Left renal cortex interstitium (tissue), 4 donors: ENCODE data around the gene NRDC. TPM values are rescaled to one million over a fixed set of nuclear protein-coding genes. Genes with fewer than 3 reads are reported as not detected.

Source experiments
- DNase-seq, 4 donors: peaks; one replicate each; pipeline ENCODE4 v3.0.0-alpha.2; 2013; ENCODE audit warnings: low read depth in 4 of 4, low spot score in 2 of 4, missing footprints in 1 of 4
- polyA plus RNA-seq, 4 donors: library from polyadenylated mRNA; unstranded; fragments of 120-200 nt; gene quantifications; one replicate each; pipeline ENCODE4 v1.2.1, GENCODE V29; 2013; ENCODE audit not compliant: insufficient read length in 4 of 4

NRDC gene
- polyA plus RNA-seq, 4 donors = 104 to 175 (median 136) TPM

DNA sequence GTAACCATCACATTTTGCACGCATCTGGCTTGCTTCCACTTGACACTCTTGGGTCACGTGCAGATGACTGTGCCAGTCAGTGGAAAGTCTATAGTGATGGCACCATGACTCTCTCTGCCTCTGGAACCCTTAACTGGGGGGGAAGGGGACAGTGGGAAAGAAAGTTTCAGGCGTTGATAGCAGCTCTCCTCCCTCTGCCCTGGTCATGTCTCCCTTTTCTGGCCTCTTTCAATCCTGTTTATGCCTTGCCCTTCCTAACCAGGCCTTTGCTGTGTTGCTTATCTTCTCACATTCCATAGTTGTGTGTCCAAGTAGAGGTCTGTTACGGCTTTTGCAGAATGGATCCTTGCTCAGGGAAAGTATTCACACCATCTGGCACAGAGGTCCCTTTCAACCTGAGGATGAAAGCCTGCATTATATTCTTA lies 93.5 kb downstream of the NRDC start:
- no peak for DNase-seq

DNA sequence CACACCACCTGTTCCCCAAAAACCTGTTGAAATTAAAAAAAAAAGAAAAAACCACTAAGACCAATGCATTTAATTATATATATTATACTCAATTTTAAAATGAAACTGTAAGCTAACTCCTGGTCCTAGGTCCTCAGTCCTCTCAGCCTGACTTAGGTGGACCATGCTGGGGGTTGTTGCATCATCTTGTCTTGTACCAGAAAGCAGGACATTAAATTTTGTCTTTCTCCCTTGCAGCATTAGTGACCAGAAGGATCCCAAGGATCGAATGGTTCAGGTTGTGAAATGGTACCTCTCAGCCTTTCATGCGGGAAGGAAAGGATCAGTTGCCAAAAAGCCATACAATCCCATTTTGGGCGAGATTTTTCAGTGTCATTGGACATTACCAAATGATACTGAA lies 97.6 kb downstream of the NRDC start:
- no peak for DNase-seq

DNA sequence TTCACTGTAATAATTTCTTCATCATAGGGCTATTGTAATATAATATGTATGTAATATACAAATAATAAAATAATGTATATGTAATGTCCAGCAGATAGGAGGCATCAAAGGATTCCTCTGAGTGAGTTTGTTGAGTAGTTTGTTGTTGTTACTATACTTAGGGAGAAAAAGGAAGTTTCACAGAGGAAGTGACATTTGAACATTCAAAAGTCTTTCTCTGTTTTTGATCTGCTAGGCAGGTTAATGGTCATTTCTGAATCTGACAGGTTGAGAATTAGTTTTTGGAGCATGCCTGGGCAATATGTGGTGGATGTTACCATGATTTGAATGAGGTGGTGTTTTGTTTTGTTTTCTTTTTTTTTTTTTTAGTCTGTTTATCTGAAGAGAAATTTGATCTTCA lies 102.1 kb downstream of the NRDC start:
- DNase-seq = no peak

DNA sequence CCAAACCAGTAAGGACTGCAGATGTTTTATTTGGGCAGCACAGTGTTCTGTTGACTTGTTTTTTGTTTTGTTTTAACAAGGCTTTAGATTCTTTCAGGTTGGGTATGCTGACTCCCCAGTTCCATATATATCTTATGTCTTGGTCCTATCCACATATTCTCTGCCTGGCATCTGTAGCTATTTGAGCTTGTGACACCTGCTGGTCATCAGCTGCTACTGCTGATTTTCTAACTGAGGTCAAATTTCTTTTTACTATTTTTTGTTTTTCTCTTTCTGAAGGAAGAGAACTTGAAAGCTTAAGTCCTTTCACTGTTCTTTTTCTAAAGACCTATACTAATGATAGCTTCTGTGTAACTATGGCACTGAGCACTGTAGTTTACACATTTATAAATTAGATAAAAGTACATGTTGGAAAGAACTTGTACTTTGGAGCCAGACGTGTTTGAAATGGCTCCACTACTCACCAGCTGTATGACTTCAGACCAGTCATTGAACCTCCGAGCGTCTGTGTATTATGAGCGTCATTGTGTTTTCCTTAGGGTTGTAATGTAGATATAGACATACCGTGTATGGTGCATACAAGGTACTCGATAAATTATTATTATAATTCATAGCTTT lies 109.4 kb downstream of the NRDC start:
- DNase-seq = peak; percentile 11 to 36 (median 26)

DNA sequence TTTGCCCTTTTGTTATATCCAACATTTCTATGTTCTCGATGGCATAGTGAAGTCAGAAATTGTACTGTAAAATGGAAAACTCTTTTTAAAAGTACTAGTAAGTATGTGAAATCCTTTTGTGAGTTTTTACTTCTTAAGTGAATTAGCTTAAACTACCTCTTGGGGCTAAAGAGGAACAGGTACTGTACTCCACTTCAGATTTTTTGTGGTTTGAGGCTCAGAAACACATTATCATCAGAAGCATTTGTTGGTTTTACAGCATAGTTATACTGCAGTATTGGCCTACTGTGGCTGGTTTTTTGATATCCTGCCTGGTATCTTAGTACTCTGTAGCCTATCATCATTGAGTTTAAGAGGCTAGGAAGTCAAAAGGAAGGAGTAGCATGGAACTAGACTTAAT lies 117.2 kb downstream of the NRDC start:
- DNase-seq = no peak

DNA sequence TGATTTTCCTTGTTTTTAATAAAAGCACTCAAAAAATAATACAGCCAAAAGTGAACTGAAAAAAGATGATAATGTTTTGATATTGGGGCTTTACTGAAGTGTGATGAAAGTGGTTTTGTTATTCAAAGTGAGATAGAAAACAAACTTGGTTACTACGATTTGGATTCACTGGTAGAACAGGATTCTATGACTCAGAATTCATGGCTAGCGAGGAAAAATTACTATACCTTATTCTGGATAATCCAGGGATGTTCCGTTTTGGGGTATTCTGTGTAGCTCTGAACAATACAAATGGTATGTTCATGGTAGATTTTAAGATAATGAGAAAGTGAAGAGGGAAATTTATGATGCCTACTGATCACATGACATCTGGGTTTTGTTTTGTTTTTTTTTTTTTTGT lies 117.7 kb downstream of the NRDC start:
- DNase-seq = no peak

DNA sequence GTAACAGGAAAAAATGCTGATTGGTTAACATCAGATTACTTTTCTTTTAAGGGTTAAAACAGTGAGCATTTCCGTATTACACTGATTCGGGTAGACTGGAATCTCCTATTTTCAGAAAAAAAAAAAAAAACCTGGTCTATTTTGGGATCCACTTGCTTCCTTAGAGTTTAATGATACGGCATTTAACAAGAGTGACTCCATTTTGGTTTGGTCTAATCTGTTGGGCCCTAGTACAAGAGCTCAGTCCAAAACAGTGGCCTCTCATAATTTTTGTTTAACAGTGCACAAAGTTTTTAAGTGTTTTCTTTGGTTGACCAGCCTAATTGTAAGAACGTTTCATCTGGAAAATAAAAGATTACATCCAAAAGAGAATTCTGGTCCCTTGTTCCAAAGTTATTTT lies 120.2 kb downstream of the NRDC start:
- DNase-seq = no peak

DNA sequence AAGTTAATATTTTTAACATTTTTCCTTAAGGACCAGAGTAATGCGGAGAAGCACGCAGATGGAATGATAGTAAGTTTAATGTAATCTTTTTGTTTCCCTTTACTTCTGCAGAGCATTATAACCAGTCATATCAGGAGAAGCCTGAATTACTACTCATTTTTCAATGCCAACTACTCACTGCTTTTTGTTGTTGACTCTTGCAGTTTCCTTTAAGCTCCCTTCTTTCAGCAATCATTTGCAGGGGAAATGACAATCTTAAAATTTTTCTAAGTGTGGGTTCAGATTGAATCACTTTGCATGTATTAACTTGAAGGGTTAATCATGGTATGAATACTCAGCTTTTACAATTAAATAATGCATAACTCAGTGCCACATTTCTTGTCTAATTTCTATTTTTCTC lies 122.2 kb downstream of the NRDC start:
- no peak for DNase-seq

DNA sequence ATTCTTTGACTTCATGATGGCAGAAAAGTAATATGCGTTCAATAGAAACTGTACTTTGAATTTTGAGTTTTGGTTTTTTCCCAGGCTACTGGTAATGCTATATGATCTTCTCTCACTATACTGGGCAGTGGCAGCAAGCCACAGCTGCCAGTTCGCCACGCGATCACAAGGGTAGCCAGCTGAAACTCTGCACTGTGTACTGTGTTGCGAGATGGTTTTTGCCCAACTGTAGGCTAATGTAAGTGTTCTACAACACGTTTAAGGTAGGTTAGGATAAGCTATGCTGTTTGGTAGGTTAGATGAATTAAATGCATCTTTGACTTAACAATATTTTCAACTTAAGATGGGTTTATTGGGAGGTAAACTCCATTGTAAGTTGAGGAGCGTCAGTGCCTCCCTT lies 123.1 kb downstream of the NRDC start:
- no peak for DNase-seq

DNA sequence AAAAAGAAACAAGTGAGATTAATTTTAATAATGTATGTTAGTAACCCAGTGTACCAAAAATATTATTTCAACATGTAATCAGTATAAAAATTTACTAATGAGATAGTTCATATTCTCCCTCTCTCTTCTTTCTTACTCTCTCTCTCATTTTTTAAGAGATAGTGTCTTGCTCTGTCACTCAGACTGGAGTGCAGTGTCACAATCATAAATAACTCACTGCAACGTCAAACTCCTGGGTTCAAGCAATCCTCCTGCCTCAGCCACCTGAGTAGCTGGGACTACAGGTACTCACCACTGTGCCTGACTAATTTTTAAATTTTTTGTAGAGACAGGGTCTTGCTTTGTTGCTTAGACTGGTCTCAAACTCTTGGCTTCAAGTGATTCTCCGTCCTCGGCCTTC lies 123.9 kb downstream of the NRDC start:
- no peak for DNase-seq

DNA sequence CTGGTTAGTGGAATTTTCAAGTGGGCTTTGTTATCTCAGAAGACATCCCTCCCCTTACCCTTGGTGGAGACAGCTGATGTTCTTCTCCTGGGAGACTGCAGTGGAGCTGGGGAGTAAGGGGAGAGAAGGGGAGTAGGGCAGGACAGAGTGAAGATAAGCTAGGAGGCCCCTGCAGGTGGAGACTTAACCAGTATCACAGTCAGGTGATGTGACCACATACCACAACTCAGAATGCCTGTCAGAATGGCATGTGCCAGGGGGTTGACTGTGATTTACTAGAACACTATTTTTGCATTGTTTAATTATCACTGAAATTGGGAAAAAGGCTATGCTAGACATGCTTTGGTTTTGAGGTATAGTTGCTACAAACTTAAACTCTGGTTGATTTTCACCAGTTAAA lies 124.6 kb downstream of the NRDC start:
- DNase-seq = no peak

DNA sequence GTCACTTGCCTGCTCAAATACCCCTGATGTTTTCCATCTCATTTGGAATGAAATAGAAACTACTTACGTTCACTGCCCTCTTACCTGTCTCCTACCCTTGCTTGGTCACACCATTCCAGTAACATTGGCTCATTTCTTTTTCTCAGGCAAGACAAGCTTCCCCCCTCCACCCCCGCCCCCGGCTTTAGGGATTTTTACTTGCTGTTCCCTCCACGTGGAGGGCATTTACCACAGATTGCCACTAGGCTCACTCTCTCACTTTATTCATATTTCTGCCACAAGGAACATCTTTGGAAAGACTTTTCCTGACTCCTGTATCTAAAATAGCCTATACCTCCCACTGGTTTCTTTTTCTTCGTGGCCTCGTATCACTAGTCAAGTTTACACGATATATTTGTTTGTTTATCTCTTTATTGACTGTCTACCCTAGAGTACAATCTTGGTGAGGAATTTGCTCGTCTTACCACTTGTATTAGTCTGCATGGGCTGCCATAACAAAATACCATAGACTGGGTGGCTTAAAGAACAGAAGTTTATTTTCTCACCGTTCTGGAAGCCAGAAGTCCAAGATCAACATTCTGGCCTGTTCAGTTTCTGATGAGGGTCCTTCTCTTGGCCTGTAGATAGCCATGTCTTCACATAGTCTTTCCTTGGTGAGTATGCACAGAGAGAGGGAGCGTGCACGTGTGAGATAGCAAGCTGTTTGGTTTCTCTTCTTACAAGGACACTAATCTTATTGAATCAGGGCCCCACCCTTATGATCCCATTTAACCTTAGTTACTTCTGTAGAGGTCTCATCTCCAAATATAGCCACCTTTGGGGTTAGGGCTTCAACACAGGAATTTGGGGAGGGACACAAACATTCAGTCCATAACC lies 126.2 kb downstream of the NRDC start:
- DNase-seq = no peak

DNA sequence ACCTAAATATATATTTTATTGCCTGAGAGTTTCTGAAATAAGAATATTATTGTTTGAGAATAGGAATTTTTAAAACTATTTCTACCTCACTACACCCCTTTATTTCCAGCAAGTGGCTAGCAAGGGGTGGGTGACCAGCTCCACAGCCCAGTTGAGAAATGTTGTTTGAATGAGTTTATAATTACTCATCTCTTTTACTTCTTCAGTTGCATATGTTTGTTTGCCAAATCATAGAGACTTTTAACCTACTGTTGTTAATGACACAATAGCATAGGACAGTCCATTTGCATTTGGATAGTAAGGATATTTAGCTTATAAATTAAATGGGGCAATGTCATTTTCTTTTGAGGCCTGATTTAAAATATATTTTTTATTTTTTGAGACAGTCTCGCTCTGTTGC lies 127.8 kb downstream of the NRDC start:
- no peak for DNase-seq

DNA sequence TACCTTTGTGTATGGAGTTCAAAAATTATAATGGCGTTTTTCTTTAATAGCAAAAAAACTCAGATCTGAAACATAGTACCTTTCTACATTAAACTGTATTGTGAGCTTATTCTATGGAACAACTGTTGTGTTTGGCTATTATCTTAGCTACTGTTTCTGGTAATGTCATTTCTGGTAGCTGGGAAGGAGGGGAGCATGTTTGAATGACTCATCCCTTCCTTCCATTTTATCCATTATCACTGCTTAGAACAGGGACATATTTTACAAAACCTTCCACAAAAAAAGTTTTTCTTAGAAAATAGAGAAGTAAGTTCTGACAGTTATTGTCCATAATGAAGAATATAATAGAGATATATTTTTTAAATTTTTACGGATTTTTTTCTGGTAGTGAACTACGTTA lies 128.3 kb downstream of the NRDC start:
- no peak for DNase-seq

DNA sequence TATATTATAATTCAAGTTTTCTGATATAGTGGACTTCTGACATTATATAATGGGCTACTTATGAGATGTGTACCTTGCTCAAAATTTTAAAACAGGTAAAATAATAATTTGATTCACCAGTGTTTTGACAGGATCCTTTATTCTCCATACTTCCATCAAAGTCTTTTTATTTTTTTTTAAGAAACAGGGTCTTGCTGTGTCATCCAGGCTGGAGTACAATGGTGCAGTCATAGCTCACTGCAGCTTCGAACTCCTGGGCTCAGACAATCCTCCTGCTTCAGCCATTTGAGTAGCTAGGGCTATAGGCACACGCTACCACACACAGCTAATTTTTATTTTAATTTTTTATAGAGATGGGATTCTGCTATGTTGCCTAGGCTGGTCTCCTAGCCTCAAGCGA lies 129.4 kb downstream of the NRDC start:
- DNase-seq = no peak

DNA sequence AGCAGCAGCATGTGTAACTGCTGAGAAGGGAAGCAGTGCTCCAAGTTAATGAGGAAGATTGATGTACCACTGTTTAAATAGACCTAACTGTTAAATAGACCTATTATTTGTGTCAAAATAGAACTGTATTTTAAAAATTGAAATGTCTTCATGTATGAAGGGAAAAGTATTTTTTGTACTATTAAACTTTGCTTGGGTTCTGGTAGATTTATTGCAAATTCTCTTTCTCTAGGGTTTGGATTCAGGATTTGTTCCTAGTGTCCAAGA lies 133.3 kb downstream of the NRDC start:
- no peak for DNase-seq

DNA sequence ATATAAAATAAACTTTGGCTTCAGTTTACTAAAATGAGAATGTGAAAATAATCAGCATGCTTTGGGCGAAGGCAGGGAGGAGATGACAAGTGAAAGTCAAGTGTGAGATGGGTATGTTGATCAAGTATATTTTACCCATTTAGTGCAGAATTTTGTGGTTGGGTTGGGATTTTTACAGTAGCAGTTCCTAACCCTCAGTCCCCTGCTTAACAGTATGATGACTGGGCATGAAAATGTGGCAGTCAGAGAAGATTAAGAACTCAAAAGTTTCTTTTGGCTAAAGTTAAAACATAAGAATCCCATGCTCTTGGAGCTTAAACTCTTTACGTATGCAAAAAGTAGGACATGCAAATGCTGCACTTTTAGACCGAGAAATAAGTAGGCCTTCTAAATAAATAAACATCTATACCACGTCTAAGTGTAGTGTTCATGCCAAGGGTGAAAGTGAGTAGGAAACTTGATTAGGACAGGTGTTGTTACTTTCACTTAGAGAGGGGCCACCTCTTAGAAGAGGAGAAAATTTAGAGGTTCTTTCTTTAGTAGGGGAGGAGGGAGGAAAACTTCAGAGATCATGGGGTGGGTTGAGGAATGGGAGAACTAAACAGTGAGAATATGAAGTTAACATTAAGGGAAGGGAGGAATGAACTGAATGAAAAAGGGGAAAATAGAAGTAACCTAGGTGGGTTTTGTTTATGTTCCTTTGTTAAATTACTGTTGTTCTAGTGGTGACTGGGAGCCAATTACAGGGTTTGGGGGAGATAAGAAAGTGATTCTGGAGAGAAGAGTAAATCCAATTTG lies 133.8 kb downstream of the NRDC start:
- no peak for DNase-seq

DNA sequence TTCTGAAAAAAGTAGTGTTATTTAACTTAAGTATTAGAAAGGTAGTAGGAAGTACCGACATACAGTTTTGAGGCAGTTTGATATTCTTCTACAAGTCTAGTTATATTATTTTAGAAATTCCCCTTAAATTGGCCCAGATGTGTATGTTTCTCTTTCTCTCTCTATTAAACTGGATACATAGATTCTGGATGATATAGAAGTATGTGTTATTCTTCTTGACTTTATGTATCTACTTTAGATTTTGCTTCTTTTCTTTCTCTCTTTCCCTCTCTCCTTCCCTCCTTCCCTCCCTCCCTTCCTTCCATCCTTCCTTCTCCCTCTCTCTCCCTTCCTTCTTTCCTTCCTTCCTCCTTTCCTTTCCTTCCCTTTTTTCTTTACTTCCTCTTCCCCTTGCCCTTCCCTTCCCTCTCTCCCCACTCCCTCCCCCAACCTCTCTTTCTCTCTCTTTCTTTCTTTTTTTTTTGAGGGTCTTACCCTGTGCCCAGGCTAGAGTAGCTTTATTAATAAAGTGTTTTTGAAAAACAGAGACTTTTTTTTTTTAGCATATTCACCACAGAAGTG lies 137.3 kb downstream of the NRDC start:
- no peak for DNase-seq

DNA sequence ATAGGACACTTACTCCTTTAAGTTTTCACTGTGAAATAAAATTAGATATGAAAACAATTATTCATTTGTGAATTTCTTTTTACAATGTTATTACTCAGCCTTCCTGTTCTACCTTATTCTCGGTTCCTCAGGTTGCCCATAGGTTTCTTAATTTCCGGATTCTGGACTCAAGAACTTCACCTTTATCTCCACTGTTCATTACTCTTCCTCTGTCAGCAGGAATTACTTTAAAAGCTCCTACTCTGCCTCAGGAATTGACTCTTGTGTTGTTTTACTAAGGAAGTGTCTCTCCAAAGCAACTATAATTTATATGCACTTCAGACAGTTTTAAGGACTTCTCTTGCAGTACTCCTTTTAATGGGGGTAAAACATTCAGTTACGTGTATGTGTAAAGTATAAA lies 137.9 kb downstream of the NRDC start:
- no peak for DNase-seq
